H9 (cell line): Measurements from ENCODE around the gene AMIGO3. TPM values are rescaled to one million over a fixed set of nuclear protein-coding genes. Genes with fewer than 3 reads are reported as not detected.

Experiments
- DNase-seq: peaks from one replicate; pipeline ENCODE4 v3.0.0-alpha.2; 2017
- H2AFZ ChIP-seq: one replicate; pipeline ENCODE4 v1.6.1; 2013; ENCODE audit warnings: mild to moderate bottlenecking, low read length, control low read depth, moderate library complexity
- H2AK5ac ChIP-seq: 2 replicates; pipeline ENCODE4 v1.6.1; 2013; ENCODE audit warnings: low read length, control low read depth, mixed read lengths; ENCODE audit not compliant: insufficient read length
- H2BK120ac ChIP-seq: one replicate; pipeline ENCODE4 v1.6.1; 2013; ENCODE audit warnings: low read depth, mild to moderate bottlenecking, low read length, control low read depth, inconsistent platforms; ENCODE audit not compliant: poor library complexity, severe bottlenecking
- H2BK12ac ChIP-seq: 2 replicates; pipeline ENCODE4 v1.6.1; 2013; ENCODE audit warnings: low read length, control low read depth, mixed read lengths, low read depth; ENCODE audit not compliant: insufficient read length
- H2BK15ac ChIP-seq: 2 replicates; pipeline ENCODE4 v1.6.1; 2013; ENCODE audit warnings: low read depth, low read length, control low read depth
- H2BK20ac ChIP-seq: one replicate; pipeline ENCODE4 v1.6.1; 2013; ENCODE audit warnings: low read depth, mild to moderate bottlenecking, low read length, control low read depth, inconsistent platforms; ENCODE audit not compliant: poor library complexity, severe bottlenecking
- H2BK5ac ChIP-seq: 2 replicates; pipeline ENCODE4 v1.6.1; 2013; ENCODE audit warnings: low read length, control low read depth, mixed read lengths; ENCODE audit not compliant: insufficient read length
- H3K14ac ChIP-seq: 2 replicates; pipeline ENCODE4 v1.6.1; 2013; ENCODE audit warnings: low read length, control low read depth; ENCODE audit not compliant: insufficient read depth
- H3K18ac ChIP-seq: 2 replicates; pipeline ENCODE4 v1.6.1; 2013; ENCODE audit warnings: low read depth, mild to moderate bottlenecking, mixed read lengths, low read length, control low read depth; ENCODE audit not compliant: insufficient read length
- H3K23ac ChIP-seq: 2 replicates; pipeline ENCODE4 v1.6.1; 2013; ENCODE audit warnings: low read length, control low read depth, mixed read lengths, low read depth; ENCODE audit not compliant: insufficient read length
- H3K23me2 ChIP-seq: 2 replicates; pipeline ENCODE4 v1.6.1; 2013; ENCODE audit warnings: low read depth, mild to moderate bottlenecking, mixed read lengths, low read length, control low read depth; ENCODE audit not compliant: insufficient read length, poor library complexity, severe bottlenecking
- H3K27ac ChIP-seq: 2 replicates; pipeline ENCODE4 v1.5.1; 2013; ENCODE audit warnings: low read length, control low read depth, mixed read lengths, low read depth; ENCODE audit not compliant: insufficient read length
- H3K27me3 ChIP-seq: 2 replicates; pipeline ENCODE4 v1.6.1; 2013; ENCODE audit warnings: low read length, control low read depth, inconsistent platforms; ENCODE audit not compliant: insufficient read depth
- H3K4ac ChIP-seq: 2 replicates; pipeline ENCODE4 v1.6.1; 2013; ENCODE audit warnings: low read depth, mild to moderate bottlenecking, control low read depth, inconsistent platforms, low read length, moderate library complexity
- H3K4me1 ChIP-seq: 2 replicates; pipeline ENCODE4 v1.6.1; 2013; ENCODE audit warnings: low read length, control low read depth, inconsistent platforms; ENCODE audit not compliant: insufficient read depth
- H3K4me2 ChIP-seq: 2 replicates; pipeline ENCODE4 v1.6.1; 2013; ENCODE audit warnings: low read length, control low read depth, mixed read lengths; ENCODE audit not compliant: insufficient read length, insufficient read depth
- H3K56ac ChIP-seq: 2 replicates; pipeline ENCODE4 v1.6.1; 2013; ENCODE audit warnings: low read depth, mild to moderate bottlenecking, mixed read lengths, low read length, control low read depth; ENCODE audit not compliant: insufficient read length
- H3K79me1 ChIP-seq: 2 replicates; pipeline ENCODE4 v1.6.1; 2013; ENCODE audit warnings: low read depth, mild to moderate bottlenecking, moderate library complexity, low read length, control low read depth, inconsistent platforms; ENCODE audit not compliant: insufficient read depth, poor library complexity, severe bottlenecking
- H3K79me2 ChIP-seq: 2 replicates; pipeline ENCODE4 v1.6.1; 2013; ENCODE audit warnings: low read length, control low read depth, inconsistent platforms; ENCODE audit not compliant: insufficient read depth
- H3K9ac ChIP-seq: 2 replicates; pipeline ENCODE4 v1.6.1; 2013; ENCODE audit warnings: low read length, control low read depth, mixed read lengths; ENCODE audit not compliant: insufficient read length; ENCODE audit errors: extremely low read depth
- H3K9me3 ChIP-seq: one replicate; pipeline ENCODE4 v1.6.1; 2013; ENCODE audit warnings: low read depth, low read length, inconsistent platforms; ENCODE audit not compliant: control insufficient read depth
- H3T11ph ChIP-seq: one replicate; pipeline ENCODE4 v1.6.1; 2013; ENCODE audit warnings: mild to moderate bottlenecking, low read length, control low read depth, inconsistent platforms
- H4K20me1 ChIP-seq: one replicate; pipeline ENCODE4 v1.6.1; 2013; ENCODE audit not compliant: control insufficient read depth, insufficient read length, insufficient read depth
- H4K5ac ChIP-seq: 2 replicates; pipeline ENCODE4 v1.6.1; 2013; ENCODE audit warnings: low read depth, mild to moderate bottlenecking, mixed read lengths, low read length, control low read depth; ENCODE audit not compliant: insufficient read length
- H4K8ac ChIP-seq: replicated peaks from 2 replicates; pipeline ENCODE4 v1.6.1; 2013; ENCODE audit warnings: low read length, control low read depth, mixed read lengths, low read depth; ENCODE audit not compliant: insufficient read length
- H4K91ac ChIP-seq: 2 replicates; pipeline ENCODE4 v1.6.1; 2013; ENCODE audit warnings: low read depth, mild to moderate bottlenecking, moderate library complexity, mixed read lengths, low read length, control low read depth; ENCODE audit not compliant: insufficient read length
- H3K27ac Mint-ChIP-seq, 3 experiments: 2 replicates in 2 of 3; 3 replicates in 1 of 3; pipeline ENCODE4 v1.8.0; 2020 to 2021; ENCODE audit warnings: mixed read lengths in 3 of 3, mild to moderate bottlenecking in 1 of 3, moderate library complexity in 1 of 3
- H3K27me3 Mint-ChIP-seq: 2 replicates; pipeline ENCODE4 v1.8.0; 2021; ENCODE audit warnings: low read depth, mild to moderate bottlenecking, moderate library complexity, mixed read lengths
- H3K36me3 Mint-ChIP-seq, 3 experiments: 2 replicates in 2 of 3; 3 replicates in 1 of 3; pipeline ENCODE4 v1.8.0; 2020 to 2021; ENCODE audit warnings: low read depth in 3 of 3, mixed read lengths in 3 of 3; ENCODE audit not compliant: insufficient read depth in 1 of 3
- H3K4me1 Mint-ChIP-seq, 2 experiments: 2 replicates each; pipeline ENCODE4 v1.8.0; 2020; ENCODE audit warnings: mixed read lengths in 2 of 2
- H3K4me3 Mint-ChIP-seq, 2 experiments: 2 replicates in 1 of 2; 3 replicates in 1 of 2; pipeline ENCODE4 v1.8.0; 2020 to 2021; ENCODE audit warnings: mild to moderate bottlenecking in 2 of 2, mixed read lengths in 2 of 2, moderate library complexity in 1 of 2
- H3K9me3 Mint-ChIP-seq, 2 experiments: 2 replicates in 1 of 2; 3 replicates in 1 of 2; pipeline ENCODE4 v1.8.0; 2020; ENCODE audit warnings: mild to moderate bottlenecking in 2 of 2, mixed read lengths in 2 of 2, moderate library complexity in 1 of 2
- CTCF ChIP-seq: fragments of 200-600 bp; sonication (generic); conservative IDR thresholded peaks from 3 replicates; pipeline ENCODE4 v1.8.0; 2021; ENCODE audit warnings: antibody characterized with exemption, mild to moderate bottlenecking
- WGBS: extraction: QIAGEN DNeasy Blood & Tissue Kit; methylation state at CpG from one replicate; pipeline ENCODE4 v1.1.7; 2013; ENCODE audit warnings: missing lambda C conversion rate, low lambda C conversion rate, mixed read lengths; ENCODE audit not compliant: insufficient read length; ENCODE audit errors: extremely low coverage; 5-methylcytosine and 5-hydroxymethylcytosine counted together
- total RNA-seq: library from RNA; stranded (reverse); gene quantifications from 2 replicates; pipeline ENCODE4 v1.2.1, GENCODE V29; 2021

Gene AMIGO3
- total RNA-seq, 1 experiment from 2014 or later: 3.8 TPM

GRCh38 chr3:49709852-49710251 lies 9.6 kb downstream of the AMIGO3 start:
- Histone ChIP-seq H2AK5ac (no peak overlapping the region), H2BK120ac (no peak overlapping the region), H2BK20ac (no peak overlapping the region), H2BK15ac (no peak overlapping the region), H3K9ac (no peak overlapping the region), H4K91ac (no peak overlapping the region), H3K18ac (no peak overlapping the region), H3K79me1 (no peaks in the 10 kb centered on the region), H3K9me3 (no peaks in the 10 kb centered on the region), H3K23ac (no peak overlapping the region), H4K5ac (no peak overlapping the region), H2BK5ac (no peak overlapping the region), H3K27me3 (no peaks in the 10 kb centered on the region), H3K14ac (no peak overlapping the region), H3K79me2 (no peaks in the 10 kb centered on the region), H4K8ac (no peak overlapping the region), H2AFZ (no peak overlapping the region), H2BK12ac (no peak overlapping the region), H3T11ph (no peak overlapping the region), H3K27ac (no peak overlapping the region), H4K20me1 (no peaks in the 10 kb centered on the region), H3K4me2 (no peak overlapping the region), H3K56ac (no peak overlapping the region), H3K4me1 (no peaks in the 10 kb centered on the region), H3K23me2 (no peaks in the 10 kb centered on the region), H3K4ac (no peak overlapping the region)
- DNase-seq: no peak
- peaks cover 0 to 11% (median 7%) of the 10 kb centered on the region in 3 experiments; a peak in 3 of 7 replicates for H3K36me3 Mint-ChIP-seq
- no CpG with 5 or more reads among the region's 8 CpGs for WGBS
- no peak overlapping the region; a peak in 1 of 5 replicates for H3K4me3 Mint-ChIP-seq
- H3K27me3 Mint-ChIP-seq: no peaks in the 10 kb centered on the region; the same call in 1 of the 2 replicates
- no peaks in the 10 kb centered on the region for H3K4me1 Mint-ChIP-seq
- no peak overlapping the region for H3K27ac Mint-ChIP-seq
- no peak for TF ChIP-seq CTCF
- H3K9me3 Mint-ChIP-seq: no peaks in the 10 kb centered on the region
